ENCODE results near the gene SLC38A1.

The SLC38A1 gene

DNA sequence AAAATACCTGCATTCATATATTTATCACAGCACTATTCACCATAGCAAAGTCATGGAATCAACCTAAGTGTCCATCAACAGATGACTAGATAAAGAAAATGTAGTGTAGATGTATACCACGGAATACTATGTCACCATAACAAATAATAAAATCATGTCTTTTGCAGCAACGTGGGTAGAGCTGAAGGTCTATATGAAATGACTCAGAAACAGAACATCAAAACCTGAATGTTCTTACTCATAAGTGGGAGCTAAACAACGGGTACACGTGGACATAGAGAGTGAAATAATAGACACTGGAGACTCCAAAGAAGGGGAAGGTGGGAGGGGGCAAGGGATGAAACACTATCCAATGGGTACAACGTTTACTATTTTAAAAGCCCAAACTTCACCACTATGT, 37.9 kb downstream of the SLC38A1 start:
- TF ChIP-seq ZNF274 (IDR thresholded peaks at IDR 0.05; ENCODE audit: low read depth, low read length), result no peak
- H3K4me3 ChIP-seq (ENCODE audit: low read length), result no peak overlapping the region

DNA sequence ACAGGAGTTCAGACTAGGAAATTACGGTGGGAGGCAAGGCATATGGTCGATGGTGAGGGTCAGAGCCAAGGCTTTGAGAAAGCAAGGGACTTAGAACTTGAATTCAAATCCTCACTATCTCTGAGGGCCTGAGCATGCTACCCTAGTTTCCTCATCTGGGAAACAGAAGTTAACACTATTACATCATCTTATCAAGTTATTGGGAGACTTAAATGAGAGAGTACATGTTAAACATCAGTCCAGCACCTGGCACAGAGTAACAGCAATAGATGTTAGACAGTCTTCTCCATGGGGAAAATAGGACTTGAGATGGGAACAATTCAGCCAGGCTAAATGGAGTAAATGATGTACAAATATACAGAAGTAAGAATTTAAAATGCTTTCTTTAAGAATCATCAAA, 38.5 kb downstream of the SLC38A1 start:
- no peak overlapping the region for H3K4me3 ChIP-seq (ENCODE audit: low read length)
- no peak for TF ChIP-seq ZNF274 (IDR thresholded peaks at IDR 0.05; ENCODE audit: low read depth, low read length)

DNA sequence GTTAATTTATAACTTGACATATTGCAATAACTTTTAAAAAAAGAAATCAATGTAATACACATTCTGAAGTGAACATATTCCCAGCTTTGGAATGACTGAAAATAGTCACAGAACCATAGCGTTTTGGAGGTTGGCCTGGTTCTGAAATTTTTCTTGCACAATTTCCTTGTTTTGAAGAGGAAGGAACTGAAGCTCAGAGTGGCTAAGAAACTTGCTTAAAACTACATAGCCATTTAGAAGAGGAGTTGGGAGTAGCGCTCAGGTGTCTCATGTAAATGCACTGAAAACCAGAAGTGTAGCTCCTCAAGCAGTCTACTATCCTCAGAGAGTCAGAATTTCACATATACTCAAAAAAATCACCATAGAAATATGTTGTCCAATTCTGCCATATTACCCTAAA, 41.2 kb downstream of the SLC38A1 start:
- TF ChIP-seq ZNF274 (IDR thresholded peaks at IDR 0.05; ENCODE audit: low read depth, low read length), result no peak
- H3K4me3 ChIP-seq (ENCODE audit: low read length), result no peak overlapping the region

DNA sequence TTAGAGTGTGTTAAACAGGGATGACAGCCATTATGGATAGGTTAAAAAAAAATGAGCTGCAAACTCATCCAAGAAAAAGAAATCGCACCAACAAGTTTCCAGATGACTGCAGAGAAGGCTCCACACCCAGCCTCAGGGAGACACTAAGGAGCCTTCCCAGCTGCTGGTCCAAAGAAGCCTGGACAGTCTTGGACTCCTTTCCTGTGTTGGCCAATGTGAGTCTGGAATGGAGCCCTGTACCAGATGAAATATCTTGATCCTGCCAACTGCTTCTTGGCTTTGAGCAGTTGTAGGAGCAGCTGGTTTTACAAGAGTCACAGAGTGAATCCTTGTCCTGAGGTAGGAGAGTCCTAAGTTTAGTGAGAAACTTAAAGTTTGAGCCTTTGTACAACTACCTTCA, 44.5 kb downstream of the SLC38A1 start:
- no peak for TF ChIP-seq ZNF274 (IDR thresholded peaks at IDR 0.05; ENCODE audit: low read depth, low read length)

DNA sequence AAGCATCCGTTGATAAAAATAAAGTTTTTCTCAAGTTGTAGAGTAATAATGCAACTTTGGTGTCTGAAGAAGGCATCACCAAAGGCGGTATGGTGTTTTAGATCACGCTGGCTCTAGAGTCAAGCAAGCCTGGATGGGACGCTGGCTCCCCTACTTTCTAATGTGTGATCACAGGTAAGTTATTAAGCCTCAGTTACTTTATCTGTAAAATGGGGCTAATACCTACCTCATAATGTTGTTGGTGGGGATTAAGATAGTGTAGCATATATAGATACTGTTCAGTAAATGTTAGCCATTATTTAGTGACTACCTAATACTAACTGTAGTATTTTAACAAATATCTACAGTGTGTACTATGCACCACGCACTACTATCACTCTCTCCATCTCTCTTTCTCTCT, 45.8 kb downstream of the SLC38A1 start:
- no peak overlapping the region for H3K4me3 ChIP-seq (ENCODE audit: low read length)
- no peak for TF ChIP-seq ZNF274 (IDR thresholded peaks at IDR 0.05; ENCODE audit: low read depth, low read length)

More for the DNA sequence above, 44.5 kb downstream of the SLC38A1 start:
- H3K4me3 ChIP-seq (ENCODE audit: low read length), result no peak overlapping the region

DNA sequence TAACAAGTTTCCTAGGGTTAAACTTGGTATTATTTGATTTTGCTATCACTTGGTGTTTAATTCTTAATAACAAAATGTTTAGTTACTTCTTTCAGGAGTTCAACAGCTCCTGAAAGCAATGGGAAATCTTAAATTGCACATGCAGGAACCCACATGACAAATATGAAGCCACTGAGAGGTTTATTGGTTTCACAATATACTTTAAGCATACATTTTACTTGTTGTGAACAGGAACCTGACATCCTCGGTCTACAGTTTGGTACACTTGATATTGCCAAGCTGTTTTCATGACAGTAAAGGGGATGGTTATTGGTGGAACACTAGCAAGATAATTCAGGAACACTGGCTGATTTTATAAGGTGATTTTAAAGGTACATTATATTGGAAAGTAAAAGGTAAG, 46.2 kb downstream of the SLC38A1 start:
- TF ChIP-seq ZNF274 (IDR thresholded peaks at IDR 0.05; ENCODE audit: low read depth, low read length), result no peak
- H3K4me3 ChIP-seq (ENCODE audit: low read length), result no peak overlapping the region

DNA sequence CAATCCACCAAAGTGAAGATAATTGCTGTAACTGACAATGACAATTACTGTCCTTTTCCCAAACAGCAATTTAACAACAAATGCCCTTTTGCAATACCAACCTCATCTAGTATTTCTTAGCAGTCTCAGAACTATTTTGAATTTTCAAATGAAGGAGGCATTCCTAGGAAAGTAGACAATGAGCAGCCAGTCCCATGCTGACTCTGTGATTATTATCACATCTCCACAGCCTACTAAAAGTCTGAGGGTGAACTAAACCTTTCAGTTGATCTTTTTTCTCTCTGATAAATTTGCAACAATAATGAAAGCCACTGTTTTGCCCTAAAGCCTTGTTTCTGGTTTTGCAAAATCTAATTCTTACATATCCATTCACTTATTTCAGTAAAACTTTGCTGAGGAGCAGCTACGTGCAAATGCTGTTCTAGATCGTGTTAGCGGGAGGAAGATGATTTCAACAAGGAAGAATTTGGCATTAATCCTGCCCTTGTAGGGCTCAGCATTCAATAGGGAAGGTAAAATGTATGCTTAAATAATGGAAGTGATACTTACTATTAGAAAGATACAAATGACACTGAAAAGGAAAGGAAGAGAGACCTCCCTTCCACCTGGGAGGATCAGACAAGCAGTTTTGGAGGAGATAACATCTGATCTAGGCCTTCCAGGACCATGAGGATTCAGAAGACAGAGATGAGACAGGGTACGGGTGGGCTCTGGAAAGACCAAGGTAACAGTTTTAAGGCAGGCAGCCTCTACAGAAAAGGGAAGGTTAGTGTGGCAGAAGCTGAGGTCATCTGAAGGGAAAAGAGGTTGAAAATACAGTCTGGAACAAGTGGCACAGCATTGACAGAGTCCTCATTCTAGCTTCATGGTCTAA, 47.4 kb downstream of the SLC38A1 start:
- TF ChIP-seq ZNF274 (IDR thresholded peaks at IDR 0.05; ENCODE audit: low read depth, low read length), result no peak
- no peak overlapping the region for H3K4me3 ChIP-seq (ENCODE audit: low read length)

DNA sequence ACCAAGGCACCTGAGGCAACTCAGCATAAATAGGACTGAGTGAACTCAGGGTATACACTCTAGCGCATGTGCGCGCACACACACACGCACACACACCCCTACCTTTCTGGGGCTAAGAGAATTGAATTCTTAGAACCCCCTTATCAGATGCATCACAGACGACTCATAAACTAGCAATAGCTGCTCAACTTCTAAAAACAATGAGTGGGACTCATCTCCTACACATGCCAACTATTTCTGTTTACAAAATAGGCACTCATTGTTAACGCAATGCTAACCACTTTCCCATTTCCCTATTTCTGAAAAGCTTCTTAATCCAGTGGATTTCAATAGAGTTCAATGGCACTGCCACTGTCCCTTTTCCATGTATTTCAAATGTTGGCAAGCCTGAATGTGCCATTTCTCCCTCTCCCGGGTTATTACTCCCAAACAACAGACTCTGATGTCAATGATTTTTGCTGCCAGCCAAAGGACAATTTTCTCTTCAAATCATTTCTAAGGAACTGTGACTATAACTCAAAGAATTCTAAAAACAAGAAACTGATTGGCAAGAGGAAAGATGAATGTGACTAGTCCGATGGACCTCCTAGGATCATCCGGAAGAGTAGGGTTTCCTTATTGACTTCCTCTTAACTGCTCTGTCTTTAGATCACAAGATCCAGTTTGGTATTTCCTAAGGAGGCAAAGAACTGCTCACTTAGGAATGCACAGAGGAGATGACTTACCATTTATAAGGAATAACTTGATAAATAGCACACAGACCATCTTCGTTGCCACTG, 48.8 kb downstream of the SLC38A1 start:
- no peak overlapping the region for H3K4me3 ChIP-seq (ENCODE audit: low read length)

DNA sequence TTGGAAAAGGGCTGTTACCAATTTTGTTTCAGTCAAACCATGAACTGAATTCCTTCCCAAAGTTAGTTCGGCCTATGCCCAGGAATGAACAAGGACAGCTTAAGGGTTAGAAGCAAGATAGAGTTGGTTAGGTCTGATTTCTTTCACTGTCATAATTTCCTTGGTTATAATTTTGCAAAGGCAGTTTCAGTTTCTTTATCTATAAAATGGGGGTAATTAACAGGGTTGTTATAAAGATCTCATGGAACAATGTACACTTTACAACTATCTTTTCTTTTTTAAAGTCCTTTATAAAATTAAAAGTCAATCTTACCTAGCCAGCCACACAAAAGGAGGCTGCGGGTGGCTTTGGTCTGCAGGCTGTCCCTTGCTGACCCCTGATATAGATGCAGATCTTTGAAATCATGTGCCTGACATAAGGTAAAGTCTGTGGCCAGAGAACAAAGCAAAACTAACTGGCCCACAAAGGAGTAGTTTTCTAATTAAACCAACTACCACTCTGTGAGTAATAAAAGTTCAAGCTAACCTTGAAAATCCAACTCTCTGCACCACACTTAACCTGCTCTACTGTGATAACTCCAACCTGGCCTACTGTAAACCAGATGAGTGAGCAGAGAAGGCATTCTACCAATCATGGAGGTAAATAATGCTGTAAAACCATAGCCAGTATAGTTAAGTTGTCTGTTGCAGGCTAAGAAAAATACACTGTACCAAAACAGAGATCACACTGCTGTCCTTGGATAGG, 49.5 kb downstream of the SLC38A1 start:
- no peak overlapping the region; the same call in 1 of the 2 replicates for H3K4me3 ChIP-seq (ENCODE audit: low read length)
- no peak for TF ChIP-seq ZNF274 (IDR thresholded peaks at IDR 0.05; ENCODE audit: low read depth, low read length)

More for the DNA sequence above, 48.8 kb downstream of the SLC38A1 start:
- TF ChIP-seq ZNF274 (IDR thresholded peaks at IDR 0.05; ENCODE audit: low read depth, low read length), result no peak

DNA sequence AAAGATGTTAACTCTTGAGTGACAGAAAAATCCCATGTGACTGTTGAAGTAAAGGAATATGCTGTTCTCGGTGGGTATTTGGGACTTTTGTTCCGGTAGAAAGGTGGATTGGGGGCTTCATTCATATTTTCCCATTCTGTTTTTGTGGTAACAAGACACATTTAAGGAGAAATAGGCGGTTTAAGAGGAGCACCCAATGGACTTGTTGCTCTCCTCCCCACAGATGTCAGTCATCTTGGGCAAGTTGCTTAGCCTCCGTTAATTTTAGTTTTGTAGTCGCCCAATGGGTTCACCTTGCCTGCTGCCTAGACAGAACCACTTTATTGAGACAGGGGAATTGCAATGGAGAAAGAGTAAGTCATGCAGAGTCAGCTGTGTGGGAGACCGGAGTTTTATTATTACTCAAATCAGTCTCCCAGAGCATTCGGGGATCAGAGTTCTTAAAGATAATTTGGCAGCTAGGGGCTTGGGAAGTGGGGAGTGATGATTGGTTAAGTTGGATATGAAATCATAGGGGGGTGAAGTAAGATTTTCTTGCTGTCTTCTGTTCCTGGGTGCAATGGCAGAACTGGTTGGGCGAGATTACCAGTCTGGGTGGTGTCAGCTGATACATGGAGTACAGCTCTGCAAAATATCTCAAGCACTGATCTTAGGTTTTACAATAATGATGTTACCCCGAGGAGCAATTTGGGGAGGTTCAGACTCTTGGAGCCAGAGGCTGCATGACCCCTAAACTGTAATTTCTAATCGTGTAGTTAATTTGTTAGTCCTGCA, 50.3 kb downstream of the SLC38A1 start:
- H3K4me3 ChIP-seq (ENCODE audit: low read length), result peak overlapping the region; percentile 42; the same call in 1 of the 2 replicates
- TF ChIP-seq ZNF274 (IDR thresholded peaks at IDR 0.05; ENCODE audit: low read depth, low read length), result no peak

DNA sequence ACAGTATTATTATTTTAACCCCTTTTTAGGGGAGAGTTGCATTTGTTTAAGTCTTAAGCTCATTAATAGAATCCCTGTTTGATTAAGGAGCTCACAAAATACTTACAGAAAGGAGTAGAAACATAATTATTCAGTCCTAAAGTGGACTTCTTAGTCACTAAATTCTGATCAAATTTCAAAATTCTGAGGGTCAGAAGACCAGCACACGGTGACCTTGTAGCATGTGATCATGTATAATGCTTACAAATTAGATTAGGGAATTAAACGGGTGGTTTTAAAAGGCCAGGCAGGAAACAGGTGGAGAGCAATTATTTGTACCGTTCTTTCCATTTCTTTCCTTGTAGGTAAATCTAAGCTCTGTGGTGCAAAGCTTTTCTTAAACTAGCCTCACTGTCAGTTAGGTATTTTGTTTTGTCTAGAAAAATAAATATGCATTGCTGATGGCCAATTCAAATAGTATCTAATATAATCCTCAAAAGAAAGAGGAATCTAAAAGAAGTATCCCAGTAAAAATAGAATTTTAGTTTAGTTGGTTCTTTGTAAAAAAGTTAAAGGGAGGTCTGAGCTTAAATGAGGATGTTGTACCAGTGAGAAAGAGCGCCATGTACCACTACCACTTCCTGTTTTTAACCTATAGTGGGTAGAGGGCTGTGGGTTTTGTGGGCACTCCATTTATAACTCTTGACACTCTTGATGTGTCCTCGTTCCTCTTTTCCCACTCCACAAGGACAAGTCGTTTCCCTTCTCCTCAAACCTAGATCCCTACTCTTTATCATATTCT, 51.1 kb downstream of the SLC38A1 start:
- no peak for TF ChIP-seq ZNF274 (IDR thresholded peaks at IDR 0.05; ENCODE audit: low read depth, low read length)
- H3K4me3 ChIP-seq (ENCODE audit: low read length), result peak overlapping the region; percentile 42; the same call in 1 of the 2 replicates

DNA sequence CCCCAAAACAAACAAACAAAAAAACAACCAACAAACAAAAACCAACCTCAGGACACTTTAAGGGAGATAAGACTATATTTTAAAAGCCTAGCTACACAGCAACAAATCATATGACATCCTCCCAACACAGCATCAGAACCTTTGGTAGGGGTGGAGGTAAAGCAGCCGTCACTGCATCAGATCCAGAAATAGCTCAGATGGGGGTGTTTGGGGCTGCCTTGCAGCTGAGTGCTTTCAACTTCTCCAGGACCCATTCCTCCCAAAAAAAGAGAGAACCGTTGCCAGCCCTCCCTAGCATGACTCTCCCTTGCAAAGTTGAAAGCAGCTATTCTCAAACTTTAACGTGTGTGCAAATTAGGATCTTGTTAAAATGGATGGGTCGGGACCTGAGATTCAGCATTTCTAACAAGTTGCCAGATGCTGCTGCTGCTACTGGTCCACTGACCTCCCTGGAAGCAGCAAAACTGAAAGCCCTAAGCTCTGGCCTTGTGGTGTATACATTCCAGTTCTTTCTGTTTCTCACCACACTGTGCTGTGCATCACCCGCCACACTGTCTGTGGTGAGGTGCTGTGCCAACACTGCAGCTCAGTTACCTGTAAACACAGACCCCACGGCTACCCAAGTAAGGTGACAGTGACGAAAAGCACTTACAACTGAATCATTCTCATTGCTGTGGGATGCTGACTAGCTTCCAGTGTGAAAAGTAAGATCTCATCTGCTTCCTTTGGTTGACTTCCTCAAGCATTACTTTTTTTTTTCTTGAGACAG, 54.0 kb downstream of the SLC38A1 start:
- no peak overlapping the region; the same call in 1 of the 2 replicates for H3K4me3 ChIP-seq (ENCODE audit: low read length)
- no peak for TF ChIP-seq ZNF274 (IDR thresholded peaks at IDR 0.05; ENCODE audit: low read depth, low read length)

All from GM08714 (cell line).